PC-3 (cell line): ENCODE data around the gene COPG2.

Experiments
- EZH2 ChIP-seq: fragments of 300-600 bp; sonication (generic); IDR thresholded peaks from one replicate; pipeline ENCODE4 v1.6.1; 2017; ENCODE audit warnings: antibody characterized with exemption, mild to moderate bottlenecking, low read length; ENCODE audit not compliant: unreplicated experiment
- TF ChIP-seq, protein P1 (sequence below): fragments of 300-600 bp; sonication (generic); conservative IDR thresholded peaks from 2 replicates; pipeline ENCODE4 v1.5.1; 2017; ENCODE audit warnings: antibody characterized with exemption, low read depth, mild to moderate bottlenecking, low read length

DNA sequence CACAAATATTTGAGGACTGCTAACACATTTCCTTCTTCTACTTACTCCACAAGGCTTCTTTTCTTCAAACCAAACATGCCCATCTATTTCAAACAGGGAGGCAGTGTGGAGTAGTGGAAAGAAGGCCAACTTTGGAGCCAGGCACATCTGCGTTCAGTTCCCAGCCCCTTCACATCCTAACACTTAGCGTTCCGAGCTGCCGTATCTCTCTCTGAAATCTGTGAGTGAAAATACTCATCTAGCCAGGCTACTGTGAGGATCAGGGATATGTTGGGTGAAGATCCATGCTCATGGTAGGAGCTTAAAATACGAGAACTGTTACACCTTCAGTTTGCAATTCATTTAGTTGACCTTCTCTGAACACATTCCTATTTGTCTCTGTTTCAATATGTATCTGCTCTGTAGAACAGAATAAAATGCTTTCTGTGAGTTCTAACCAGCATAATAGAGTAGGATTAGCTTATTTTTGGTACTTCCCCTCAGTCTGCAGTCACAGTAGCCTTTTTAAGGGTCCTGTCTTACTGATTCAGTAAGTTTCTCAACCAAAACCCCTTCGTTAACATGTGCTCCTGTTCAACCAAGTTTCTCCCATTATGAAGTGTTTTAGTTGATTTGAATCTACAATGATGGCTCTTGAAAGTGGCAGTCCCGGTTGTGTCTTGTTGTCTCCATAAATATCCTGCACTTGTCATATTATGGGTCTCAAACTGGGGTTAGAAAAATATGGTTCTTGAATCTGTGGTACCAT, 180.0 kb downstream of the COPG2 start:
- no peak for TF ChIP-seq EZH2
- TF ChIP-seq, protein P1, sequence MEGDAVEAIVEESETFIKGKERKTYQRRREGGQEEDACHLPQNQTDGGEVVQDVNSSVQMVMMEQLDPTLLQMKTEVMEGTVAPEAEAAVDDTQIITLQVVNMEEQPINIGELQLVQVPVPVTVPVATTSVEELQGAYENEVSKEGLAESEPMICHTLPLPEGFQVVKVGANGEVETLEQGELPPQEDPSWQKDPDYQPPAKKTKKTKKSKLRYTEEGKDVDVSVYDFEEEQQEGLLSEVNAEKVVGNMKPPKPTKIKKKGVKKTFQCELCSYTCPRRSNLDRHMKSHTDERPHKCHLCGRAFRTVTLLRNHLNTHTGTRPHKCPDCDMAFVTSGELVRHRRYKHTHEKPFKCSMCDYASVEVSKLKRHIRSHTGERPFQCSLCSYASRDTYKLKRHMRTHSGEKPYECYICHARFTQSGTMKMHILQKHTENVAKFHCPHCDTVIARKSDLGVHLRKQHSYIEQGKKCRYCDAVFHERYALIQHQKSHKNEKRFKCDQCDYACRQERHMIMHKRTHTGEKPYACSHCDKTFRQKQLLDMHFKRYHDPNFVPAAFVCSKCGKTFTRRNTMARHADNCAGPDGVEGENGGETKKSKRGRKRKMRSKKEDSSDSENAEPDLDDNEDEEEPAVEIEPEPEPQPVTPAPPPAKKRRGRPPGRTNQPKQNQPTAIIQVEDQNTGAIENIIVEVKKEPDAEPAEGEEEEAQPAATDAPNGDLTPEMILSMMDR = no peak
